Head of caudate nucleus (tissue), 42 donors: ENCODE data around the gene WWOX.

Experiments used
- DNase-seq, 42 donors: peaks; one replicate each; pipeline versions ENCODE4 v3.0.0 to v3.0.0-alpha.2; 2020 to 2021; ENCODE audit warnings: mixed read lengths in 7 of 42
- intact Hi-C: fragments of 100-400 bp; cut with DNase I; formaldehyde crosslinking; loops from one replicate; pipeline ENCODE4 v1.15.0; 2022

Gene WWOX

GRCh38 chr16:78650339-78651074 lies 551.1 kb downstream of the WWOX start:
- DNase-seq: no peak
- intact Hi-C loops: no loop called here

- DNase-seq: no peak
- intact Hi-C loops: no loop called here
Measured at GRCh38 chr16:78654929-78655328, 555.5 kb downstream of the WWOX start.

GRCh38 chr16:78655331-78656113 lies 556.1 kb downstream of the WWOX start:
- no peak for DNase-seq
- intact Hi-C loops: no loop called here

- no peak for DNase-seq
- intact Hi-C loops: no loop called here
Measured at GRCh38 chr16:78656887-78657286, 557.4 kb downstream of the WWOX start.

- DNase-seq: no peak
- intact Hi-C loops: no loop called here
Measured at GRCh38 chr16:78659216-78659615, 559.8 kb downstream of the WWOX start.

GRCh38 chr16:78659668-78660217 lies 560.3 kb downstream of the WWOX start:
- intact Hi-C loops: no loop called here
- DNase-seq: no peak

- no peak for DNase-seq
- intact Hi-C loops: no loop called here
Measured at GRCh38 chr16:78660795-78661194, 561.3 kb downstream of the WWOX start.

- no peak for DNase-seq
- intact Hi-C loops: no loop called here
Measured at GRCh38 chr16:78663690-78664089, 564.2 kb downstream of the WWOX start.

- intact Hi-C loops: no loop called here
- DNase-seq: no peak
Measured at GRCh38 chr16:78664811-78665772, 565.6 kb downstream of the WWOX start.

GRCh38 chr16:78666318-78666717 lies 566.9 kb downstream of the WWOX start:
- intact Hi-C loops: no loop called here
- DNase-seq: no peak

- intact Hi-C loops: no loop called here
- DNase-seq: no peak
Measured at GRCh38 chr16:78667675-78668074, 568.2 kb downstream of the WWOX start.

- no peak for DNase-seq
Measured at GRCh38 chr16:78668393-78668792, 568.9 kb downstream of the WWOX start.

GRCh38 chr16:78669994-78670393 lies 570.5 kb downstream of the WWOX start:
- intact Hi-C loops: no loop called here
- DNase-seq: peak in 2 of 42 donors; percentile 11 to 41

More at GRCh38 chr16:78668393-78668792, 568.9 kb downstream of the WWOX start:
- intact Hi-C loops: no loop called here

GRCh38 chr16:78672779-78673556 lies 573.5 kb downstream of the WWOX start:
- no peak for DNase-seq
- intact Hi-C loops: no loop called here

GRCh38 chr16:78673884-78674283 lies 574.4 kb downstream of the WWOX start:
- DNase-seq: no peak
- intact Hi-C loops: no loop called here

GRCh38 chr16:78675312-78675711 lies 575.9 kb downstream of the WWOX start:
- intact Hi-C loops: no loop called here
- no peak for DNase-seq

- intact Hi-C loops: no loop called here
Measured at GRCh38 chr16:78675951-78676792, 576.7 kb downstream of the WWOX start.

More at GRCh38 chr16:78675951-78676792, 576.7 kb downstream of the WWOX start:
- DNase-seq: no peak
